Activated CD4-positive, CD25-positive, alpha-beta regulatory T cell (primary cell): Measurements from ENCODE around the gene FCMR.
"Not testable (repeated sequence)": the region's sequence is repeated elsewhere in the genome, so short reads cannot be mapped to it uniquely, and the experiment has no call there.

Experiments used
- DNase-seq, 4 experiments: peaks; one replicate each; lab custom pipeline; 2025; lab: John Stamatoyannopoulos, UW

Gene FCMR

DNA sequence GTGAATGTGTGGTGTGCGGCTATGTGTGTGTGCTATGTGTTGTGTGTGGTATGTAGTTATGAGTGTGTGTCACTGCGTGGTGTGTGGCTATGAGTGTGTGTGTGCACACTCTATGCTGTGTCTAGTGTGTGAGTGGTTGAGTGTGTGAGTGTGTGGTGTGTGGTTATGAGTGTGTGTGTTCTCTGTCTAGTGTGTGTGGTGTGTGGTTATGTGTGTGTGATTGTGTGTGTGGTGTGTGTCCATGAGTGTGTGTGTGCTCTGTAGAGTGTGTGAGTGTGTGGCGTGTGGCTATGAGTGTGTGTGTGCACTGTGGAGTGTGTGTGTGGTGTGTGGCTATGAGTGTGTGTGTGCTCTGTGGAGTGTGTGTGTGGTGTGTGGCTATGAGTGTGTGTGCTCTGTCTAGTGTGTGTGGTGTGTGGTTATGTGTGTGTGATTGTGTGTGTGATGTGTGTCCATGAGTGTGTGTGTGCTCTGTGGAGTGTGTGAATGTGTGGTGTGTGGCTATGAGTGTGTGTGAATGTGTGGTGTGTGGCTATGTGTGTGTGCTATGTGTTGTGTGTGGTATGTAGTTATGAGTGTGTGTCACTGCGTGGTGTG, 2.3 kb upstream of the FCMR start:
- DNase-seq: not testable (repeated sequence)

DNA sequence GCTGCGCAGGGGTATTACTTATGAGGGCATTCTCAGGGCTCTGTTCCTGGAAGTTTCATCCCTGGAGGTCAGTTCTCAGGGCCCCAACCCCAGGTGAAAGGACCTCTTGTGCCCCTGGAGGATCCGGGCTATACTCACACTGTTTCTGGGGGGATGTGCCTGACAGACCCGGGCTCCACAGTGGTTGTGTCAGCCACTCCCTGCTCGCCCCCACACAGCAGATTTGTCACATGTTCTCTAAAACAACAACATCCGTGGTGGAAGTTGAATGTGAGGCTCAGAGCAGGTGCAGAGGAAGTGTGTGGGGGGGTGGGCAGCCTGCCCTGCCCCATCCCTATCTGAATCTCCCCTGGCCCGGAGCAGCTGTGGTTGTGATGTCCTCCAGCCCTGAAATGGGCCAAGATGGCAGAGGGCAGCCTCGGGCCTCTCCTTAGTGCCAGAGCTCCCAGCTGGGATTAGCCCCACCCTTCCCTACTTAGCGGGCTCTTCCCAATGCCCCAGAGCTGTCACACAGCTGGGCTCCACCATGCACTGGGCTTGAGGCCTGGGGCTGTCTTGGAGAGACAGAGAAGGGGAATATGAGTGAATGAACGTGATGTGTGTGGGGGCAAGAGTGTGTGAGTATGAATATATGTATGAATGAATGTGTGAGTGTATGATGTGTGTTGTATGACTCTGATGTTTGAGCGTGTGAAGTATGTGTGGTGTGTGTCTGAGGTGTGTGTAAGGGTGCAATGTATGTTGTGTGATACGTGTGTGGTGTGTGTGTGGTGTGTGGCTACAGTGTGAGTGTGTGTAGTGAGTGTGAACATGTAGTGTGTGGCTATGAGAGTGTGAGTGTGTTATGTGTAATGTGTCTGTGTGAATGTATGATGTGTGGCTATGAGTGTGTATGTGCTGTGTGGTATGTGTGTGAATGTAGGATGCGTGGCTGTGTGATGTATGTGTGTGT, 1.5 kb upstream of the FCMR start:
- DNase-seq: peak in 2 of 4 experiments; percentile 71 to 73

DNA sequence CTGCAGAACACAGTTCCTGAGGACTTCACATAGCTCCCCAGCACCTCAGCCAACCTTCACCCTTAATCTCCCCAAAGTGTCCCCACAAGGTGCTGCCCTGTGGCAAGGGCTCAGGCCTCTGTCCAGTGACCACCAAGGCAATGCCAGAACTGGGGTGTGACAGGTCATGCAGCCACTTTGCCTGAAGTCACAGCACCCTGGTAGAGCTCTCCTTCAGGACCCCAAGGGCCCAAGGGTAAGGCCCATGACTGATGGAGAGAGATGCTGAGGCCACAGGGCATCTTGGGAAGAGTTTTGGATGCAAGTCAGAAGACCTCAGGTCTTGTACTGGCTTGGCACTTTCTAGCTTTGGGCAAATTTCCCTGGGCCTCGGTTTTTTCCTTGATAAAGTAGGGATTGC, 783 bp upstream of the FCMR start:
- DNase-seq: no peak

DNA sequence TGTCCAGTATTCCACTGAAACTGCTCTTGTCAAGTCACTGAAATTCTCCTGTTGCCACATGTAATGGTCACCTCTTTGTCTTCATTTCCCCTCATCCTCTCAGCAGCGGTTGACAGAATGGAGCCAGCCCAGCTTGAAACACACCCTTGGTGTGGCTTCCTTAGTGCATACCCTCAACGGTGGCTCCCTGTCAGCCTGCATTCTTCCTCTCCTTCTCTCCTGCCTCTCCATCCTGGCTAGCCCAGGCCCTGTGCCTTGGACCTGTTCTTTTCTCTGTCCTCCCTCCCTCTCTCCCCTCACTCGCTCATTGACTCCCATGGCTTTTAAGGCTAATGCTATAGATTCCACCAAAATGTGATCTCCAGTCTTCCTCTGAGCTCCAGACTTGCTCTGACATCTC, 3.7 kb downstream of the FCMR start:
- no peak for DNase-seq

DNA sequence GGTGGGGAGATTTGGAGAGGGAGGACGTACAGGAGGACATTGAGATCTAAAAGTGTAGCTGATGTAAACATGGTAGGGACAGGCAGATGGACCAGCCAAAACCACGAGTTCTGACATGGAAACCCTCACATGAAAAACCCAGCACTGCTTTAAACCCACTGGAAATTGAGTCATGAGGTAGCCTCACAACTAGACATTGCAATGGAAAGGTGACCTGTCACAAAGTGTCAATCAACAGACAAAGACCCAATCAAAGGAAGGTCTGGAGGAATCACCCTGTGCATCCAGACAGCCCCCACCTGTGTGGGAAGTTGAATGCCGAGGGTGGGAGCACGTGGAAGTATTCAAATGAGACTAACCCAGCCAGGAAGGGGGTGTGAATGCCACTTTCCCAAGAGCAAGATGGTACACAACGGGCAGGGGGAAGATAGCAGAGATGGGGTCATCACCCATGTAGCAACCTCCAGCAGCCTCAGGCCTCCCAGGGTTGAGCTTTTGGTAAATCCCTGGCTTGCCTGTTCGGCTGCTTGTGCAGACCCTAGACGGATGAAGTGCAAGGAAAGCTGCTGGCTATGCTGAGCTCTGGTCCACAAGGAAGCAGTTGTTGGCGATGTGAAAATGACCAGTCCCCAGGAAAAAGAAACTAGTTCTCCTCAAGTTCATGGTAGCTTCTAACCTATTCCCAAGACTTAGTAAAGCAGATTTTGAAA, 5.6 kb downstream of the FCMR start:
- no peak for DNase-seq

DNA sequence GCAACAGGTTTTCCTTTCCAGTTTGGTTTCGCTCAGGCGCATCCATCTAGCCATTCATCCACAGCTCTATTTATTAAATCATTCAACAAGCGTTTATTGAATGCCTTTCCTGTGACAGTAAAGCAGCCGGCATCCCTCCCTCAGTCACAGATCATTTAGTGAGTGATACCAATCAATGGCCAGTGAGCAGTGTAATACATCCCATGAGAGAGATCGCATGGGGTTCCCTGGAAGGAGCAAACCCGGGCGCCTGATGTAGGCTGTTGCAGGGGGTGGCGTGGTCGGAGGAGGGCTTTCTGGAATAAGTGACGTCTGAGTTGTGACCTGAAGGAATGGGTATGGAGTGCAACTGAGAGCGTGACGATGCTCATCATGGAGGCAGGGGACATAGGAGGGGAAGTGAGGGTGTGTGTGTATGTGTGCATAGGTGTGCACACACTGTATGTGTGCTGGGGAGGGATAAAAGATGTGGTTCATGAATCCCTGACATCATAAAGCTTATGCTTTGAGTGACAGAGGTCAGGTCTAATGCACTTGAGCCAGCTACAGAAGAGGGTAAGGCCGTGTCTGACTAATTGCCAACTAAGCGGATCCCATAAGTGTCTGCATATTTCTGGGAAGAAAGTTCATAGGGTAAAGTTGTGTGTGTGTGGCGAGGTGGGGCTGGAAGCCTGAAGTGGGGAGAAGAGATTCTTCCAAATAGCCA, 6.6 kb downstream of the FCMR start:
- DNase-seq: no peak

DNA sequence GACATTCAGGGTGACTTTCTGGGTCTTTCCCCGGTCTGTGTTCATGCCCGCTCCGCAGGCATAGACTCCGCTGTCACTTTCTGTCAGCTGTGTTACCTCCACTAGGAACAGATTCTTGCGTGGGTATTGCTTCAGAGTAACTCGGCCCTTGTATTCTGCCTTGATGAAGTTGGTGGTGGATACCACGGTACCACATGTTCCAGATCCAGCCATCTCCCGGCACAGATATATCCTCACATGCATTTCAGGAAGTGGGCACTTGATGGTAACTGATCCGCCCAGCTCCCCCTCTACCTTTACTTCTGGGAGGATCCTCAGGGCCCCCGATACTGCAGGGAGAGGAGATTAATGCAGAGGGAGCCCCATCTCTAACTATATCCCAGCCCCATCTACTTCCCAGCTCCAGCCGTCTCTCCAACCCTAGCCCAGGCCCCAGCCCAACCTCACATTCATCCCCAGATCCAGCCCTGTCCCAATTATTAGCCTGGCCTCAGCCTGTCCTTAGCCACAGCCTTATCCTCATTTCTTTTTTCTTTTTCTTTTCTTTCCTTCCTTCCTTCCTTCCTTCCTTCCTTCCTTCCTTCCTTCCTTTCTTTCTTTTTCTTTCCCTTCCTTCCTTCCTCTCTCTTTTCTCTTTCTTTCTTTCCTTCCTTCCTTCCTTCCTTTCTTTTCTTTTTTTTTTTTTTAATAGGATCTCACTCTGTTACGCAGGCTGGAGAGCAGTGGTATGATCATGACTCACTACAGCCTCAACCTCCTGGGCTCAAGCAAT, 7.8 kb downstream of the FCMR start:
- DNase-seq: no peak

DNA sequence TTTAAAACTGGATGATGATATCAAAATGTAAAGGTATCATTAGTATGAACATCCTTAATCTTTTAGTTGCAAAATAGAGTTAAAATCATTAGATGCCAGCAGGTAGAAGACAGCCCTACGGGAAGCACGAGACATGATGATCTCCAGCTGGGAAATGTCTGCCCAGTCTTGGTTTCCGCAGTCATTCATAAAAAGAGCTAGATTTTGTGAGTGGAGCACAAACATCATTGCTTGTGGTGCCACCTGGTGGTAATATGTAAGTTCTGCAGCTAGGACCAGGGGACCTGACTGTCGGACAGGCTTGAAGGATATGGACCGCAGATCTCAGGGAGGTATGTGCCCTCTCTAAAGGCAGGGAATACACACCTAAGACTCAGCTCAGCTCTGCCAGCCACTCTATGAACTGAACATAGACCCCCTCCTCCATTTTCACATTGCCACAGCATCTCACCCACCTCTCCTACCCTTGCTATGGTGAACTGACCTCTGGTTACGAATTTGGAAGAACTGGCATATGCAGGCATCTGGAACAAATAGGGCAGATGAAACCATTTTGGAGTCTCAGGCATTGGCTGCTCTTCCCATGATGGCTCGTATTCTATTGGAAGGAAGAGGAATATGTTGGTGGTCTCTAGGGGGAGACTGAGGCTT, 9.2 kb downstream of the FCMR start:
- peak in 3 of 4 experiments; percentile 13 to 34 (median 28) for DNase-seq

DNA sequence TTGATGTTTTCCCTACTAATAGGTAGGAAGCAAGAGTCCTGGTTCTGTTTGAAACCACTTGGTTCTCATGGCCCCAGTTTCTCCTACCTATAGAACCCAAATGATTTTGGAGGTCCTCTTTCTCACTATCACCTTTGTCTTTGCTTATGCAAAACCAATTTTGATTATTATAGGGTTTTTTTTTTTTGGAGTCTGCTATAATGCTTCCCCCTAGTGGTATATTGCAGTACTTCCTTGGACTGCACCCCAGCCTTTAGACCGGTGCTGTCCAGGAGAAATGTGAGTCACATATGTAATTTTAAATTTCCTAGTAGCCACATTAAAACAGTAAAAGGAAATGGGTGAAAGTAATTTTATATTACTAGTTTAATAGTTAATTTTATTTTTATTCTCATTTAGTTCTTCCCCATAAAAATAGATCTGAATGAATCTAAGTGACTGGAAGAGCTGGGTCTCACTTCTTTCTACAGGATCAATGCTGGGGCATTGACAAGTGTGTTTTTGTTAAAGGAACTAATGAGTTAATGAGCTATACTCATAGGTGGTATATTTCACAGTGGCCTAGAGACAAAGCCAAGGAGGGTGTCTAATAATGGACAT, 10.6 kb downstream of the FCMR start:
- no peak for DNase-seq

DNA sequence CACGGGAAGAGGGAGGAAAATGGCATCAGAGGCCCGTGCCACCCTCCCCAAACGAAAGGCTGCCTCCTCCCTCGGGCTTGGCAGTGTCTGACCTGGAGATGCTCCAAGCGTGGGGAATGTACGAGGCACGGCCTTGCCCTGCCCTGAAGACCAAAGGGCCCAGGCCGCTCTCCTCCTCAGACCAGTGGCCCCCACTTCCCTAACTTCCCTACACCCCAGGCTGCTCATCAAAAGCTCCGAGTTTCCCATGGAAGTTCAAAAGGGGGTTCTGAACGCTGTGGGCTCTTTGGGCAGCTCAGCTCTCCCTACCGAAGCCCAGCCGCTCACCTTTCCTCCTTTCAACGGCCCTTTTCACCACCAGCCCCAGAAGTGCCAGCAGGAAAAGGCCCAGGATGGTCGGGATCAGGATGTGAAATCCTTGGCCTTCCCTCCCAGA, 11.8 kb downstream of the FCMR start:
- DNase-seq: no peak

DNA sequence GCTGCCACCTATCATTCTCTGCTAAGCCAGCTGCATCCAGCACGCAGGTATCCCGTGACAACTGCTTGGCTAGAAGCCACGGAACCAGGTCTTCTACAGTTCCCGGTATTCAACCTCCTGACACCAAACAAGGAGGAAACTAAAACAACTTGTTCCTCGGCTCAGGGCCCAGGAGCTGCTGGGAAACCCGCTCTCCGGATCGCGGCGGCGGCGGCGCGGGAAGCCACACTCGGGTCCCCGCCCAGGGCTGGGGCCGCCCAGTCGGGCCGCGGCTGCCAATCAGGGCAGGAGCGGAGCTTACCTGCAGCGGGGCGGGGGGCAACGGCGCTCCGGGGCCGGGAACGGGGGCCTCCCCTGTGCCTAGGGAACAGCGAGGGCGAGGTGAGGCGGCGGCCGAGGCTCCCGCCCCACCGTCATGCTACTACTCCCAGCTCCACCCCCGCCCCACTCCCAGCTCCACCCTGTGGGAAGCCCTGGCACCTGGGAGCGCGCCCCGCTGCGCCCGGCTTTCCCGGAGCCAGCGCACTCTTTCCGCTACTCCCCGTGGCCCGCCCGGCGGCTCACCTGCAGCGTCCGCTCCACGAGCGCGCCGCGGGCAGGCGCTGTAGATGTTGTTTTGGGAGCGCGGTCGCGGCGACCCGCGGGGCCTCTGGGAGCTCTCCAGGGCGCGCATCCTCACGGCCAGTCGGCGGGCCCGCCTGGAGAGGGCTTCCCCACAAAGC, 12.4 kb downstream of the FCMR start:
- peak in 2 of 4 experiments; percentile 29 to 30 for DNase-seq

DNA sequence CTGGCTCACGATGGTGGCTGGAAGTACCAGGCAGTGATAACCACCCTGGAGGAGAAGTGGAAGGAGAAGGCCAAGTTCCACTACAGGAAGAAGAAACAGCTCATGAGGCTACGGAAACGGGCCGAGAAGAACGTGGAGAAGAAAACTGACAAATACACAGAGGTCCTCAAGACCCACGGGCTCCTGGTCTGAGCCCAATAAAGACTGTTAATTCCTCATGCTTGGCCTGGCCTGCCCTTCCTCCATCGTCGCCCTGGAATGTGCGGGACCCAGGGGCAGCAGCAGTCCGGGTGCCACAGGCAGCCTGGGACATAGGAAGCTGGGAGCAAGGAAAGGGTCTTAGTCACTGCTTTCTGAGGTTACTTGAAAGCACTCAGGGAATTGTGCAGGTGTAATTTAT, 13.7 kb downstream of the FCMR start:
- no peak for DNase-seq

DNA sequence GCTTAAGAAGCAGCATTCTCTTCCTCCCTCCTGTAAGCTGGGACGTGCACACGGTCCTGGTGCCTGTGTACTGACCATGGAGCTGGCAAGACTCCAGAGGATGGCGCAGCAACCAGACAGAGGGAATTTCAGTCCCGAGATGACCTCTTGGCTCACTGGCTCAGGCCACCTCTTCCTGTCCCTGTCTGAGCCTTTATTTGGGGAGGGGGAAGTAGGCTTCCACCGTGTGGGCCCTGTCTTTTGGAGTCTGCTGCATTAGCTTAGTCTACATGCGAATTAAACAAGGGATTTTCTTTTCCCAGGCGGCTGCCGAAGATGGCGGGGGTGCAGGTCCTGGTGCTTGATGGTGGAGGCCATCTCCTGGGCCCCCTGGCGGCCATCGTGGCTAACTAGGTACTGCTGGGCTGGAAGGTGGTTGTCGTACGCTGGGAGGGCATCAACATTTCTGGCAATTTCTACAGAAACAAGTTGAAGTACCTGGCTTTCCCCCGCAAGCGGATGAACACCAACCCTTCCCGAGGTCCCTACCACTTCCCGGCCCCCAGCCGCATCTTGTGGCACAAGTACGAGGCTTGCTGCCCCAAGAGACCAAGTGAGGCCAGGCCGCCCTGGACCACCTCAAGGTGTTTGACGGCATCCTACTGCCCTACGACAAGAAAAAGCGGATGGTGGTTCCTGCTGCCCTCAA, 14.3 kb downstream of the FCMR start:
- DNase-seq: no peak

DNA sequence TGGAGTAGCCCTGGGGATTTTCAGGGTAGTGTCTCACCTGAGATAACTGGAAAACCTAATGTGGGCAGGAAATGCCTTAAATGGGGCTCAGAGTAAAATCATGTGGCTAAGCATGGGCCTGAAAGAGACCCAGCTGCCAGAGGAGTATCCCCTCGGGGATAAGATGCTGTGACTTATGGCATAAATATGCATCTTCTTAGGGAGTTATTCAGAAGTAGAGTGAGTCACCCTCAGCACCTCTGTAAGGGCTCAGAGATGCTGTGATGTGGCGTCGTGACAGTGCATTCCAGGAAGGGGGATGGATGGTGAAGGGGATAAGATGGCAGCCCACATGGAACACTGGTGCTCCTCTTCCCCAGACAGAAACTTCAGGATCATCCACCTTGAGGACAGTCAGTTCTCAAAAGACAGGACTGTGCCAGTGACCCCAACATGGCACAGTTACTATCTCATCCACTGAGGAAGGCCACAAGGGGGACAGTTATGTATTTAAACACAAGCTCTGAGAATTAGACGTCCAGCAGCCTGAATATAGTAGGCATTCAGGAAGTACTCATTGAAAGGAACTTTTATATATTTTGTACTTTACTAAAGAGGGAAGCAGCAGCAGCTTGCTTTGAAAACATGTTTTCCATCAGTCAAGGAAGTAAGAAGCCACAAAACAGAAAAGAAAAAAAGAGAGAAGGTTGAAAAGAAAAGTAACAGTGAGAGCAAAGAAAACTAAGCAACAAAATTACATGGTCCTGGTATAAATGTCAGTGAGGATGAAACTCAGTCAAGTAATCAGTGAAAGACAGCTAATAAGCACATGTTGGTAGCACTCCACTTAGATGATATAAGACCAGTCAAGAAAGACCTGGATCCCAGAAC, 16.2 kb downstream of the FCMR start:
- DNase-seq: no peak

DNA sequence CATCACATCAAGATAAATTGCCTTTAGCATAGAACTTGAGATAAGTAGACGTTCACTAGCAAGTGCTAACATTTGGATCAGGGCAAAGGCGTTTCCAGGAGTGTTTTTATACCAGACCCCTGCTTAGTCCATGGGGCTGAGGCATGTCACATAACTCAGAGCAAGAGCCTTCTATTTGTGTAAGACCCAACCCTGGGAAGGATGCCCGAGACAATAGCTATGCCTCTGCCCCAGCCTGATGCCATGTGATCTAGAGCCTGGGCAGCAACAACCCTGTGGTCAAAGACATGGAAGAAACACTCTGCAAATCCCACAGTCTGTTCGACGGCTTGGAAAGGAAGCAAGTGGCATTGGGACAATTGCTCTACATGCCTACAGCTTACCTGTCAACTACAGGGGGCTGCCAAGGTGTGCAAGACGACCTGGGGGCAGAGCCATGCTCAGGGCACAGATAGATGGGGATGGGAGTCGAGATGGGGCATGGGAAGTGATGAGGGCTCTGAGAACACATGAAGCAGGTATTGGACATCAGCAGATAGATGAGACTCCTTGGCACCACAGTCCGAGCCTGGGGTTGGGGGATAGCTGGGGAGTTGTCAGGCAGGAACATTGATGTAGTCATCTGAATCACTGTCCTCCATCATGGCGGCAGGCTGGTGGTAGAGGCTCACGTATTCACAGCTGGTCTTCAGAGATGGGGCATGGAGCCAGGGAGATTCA, 17.2 kb downstream of the FCMR start:
- DNase-seq: no peak

DNA sequence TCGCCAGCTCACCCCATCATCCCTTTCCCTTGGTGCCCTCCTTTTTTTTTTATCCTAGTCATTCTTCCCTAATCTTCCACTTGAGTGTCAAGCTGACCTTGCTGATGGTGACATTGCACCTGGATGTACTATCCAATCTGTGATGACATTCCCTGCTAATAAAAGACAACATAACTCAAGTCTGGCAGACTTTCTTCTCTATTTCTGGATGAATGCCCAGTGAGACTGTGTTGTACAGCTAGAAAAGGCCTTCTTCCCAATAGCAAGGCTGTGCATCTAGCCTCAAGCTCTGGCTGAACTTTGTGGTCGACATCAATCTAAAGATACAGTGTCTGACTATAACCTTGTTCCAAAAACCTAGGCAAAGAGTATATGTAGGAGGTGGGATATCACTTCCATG, 18.1 kb downstream of the FCMR start:
- no peak for DNase-seq

DNA sequence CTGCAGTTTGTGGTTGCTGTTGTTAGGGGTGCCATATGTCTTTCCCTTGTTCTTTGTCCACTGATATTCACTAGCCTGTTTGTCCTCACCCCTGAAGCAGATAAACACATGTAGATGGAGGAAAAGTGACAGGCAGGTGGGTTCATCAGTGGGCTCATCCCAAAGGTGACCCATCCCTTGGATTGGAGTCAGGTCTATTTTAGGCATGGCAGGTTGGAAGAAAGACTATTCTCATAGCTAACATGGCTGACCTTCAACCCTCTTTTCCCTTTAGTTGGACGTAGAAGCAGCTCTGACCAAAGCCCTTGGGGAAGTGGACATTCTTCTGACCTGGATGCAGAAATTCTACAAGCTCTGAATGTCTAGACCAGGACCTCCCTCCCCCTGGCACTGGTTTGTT, 19.0 kb downstream of the FCMR start:
- no peak for DNase-seq
